Naive B cell (primary cell): ENCODE data around the gene RYR3. TPM values are rescaled to one million over a fixed set of nuclear protein-coding genes. Genes with fewer than 3 reads are reported as not detected.
A peak's percentile ranks its signal among the peaks of the same experiment; 100 is the strongest.

Experiments
- ATAC-seq, 2 donors: fragments of 150-1000 bp; cut with Tn5 transposase; 2 replicates each; pipeline ENCODE4 v1.10.0; 2021; ENCODE audit warnings: low read depth in 2 of 2, mild to moderate bottlenecking in 2 of 2, moderate library complexity in 2 of 2
- DNase-seq: peaks from one replicate; pipeline ENCODE4 v3.0.0; 2022
- H3K27ac Mint-ChIP-seq, 6 donors: one replicate each; pipeline ENCODE4 v1.8.0; 2020 to 2022; ENCODE audit warnings: mild to moderate bottlenecking in 6 of 6, mixed read lengths in 6 of 6, moderate library complexity in 5 of 6, inconsistent platforms in 2 of 6
- H3K27me3 Mint-ChIP-seq, 3 donors: one replicate each; pipeline ENCODE4 v1.8.0; 2021 to 2022; ENCODE audit warnings: mixed read lengths in 3 of 3, mild to moderate bottlenecking in 1 of 3
- H3K36me3 Mint-ChIP-seq, 2 donors: one replicate each; pipeline ENCODE4 v1.8.0; 2020 to 2022; ENCODE audit warnings: mixed read lengths in 2 of 2, inconsistent platforms in 1 of 2, mild to moderate bottlenecking in 1 of 2
- H3K4me1 Mint-ChIP-seq, 3 donors: one replicate each; pipeline ENCODE4 v1.8.0; 2020 to 2022; ENCODE audit warnings: mixed read lengths in 3 of 3, inconsistent platforms in 1 of 3, mild to moderate bottlenecking in 1 of 3, moderate library complexity in 1 of 3
- H3K4me3 Mint-ChIP-seq, 8 donors: one replicate each; pipeline ENCODE4 v1.8.0; 2020 to 2022; ENCODE audit warnings: mild to moderate bottlenecking in 8 of 8, mixed read lengths in 8 of 8, moderate library complexity in 8 of 8, inconsistent platforms in 2 of 8
- H3K9me3 Mint-ChIP-seq, 7 donors: one replicate each; pipeline ENCODE4 v1.8.0; 2020 to 2022; ENCODE audit warnings: mixed read lengths in 7 of 7, mild to moderate bottlenecking in 5 of 7, inconsistent platforms in 2 of 7, moderate library complexity in 1 of 7
- polyA plus RNA-seq, 6 donors: library from polyadenylated mRNA; unstranded; fragments of 300-500 nt; fragmentation: Illumina TruSeq; gene quantifications; one replicate each; pipeline ENCODE4 v1.2.3, GENCODE V29; 2021; ENCODE audit warnings: low read depth in 6 of 6

Gene RYR3
- polyA plus RNA-seq: under 1 TPM; 0.14 to 0.86 (median 0.23) TPM

DNA sequence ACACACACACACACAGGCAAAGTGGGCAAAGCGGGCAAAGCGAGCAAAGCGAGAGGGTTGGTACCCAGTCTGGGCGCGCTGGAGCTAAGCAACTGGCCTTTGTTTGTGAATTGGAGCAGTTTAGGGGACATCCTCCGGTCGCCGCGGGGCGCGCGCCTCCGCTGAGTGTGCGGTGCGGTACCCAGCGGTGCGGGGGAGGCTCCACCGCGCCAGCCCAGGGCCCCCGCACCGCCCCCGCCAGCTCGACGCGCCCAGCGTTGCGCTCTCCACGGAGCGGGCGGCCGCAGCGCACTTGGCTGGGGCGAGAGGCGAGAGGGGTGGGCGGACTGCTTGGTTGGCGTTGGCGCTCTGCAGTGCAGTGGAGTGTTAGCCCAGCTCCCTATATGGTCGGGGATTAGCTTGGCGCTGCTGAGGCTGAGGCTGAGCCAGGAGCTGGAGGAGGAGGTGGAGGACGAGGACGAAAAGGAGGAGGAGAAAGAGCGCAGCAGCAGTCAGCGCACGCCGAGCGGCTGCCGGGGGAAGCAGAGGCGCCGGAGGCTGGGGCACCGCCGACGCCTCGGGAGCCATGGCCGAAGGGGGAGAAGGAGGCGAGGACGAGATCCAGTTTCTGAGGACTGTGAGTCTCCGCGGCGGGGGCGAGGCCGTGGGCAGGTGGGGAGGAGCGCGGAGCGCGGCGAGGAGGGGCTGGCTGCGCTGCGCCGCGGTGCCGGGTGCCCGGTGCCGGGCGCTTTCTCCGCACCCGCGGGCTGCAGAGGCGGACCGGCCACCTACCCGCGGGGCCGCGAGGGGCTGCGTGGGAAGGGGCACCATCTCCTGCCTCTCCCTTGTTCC is at the start of gene RYR3:
Gene RYR3, plus strand, starts transcription at position 487 of the 831 bp plus-strand sequence. Its CDS starts 79 bp downstream, at position 566.
- peaks cover 0 to 5% (median 0%) of the 10 kb centered on the region in 7 donors for H3K9me3 Mint-ChIP-seq
- peak within 1 kb of the TSS in 1 of 6 donors; percentile 84 for H3K27ac Mint-ChIP-seq
- H3K4me3 Mint-ChIP-seq: peak within 1 kb of the TSS in 2 of 8 donors; percentile 15 to 42
- DNase-seq (no peak), ATAC-seq (no peak)
- peaks cover 0 to 11% (median 4%) of the 10 kb centered on the region in 3 donors for H3K4me1 Mint-ChIP-seq
- peaks cover 0 to 15% of the 10 kb centered on the region in 2 donors for H3K36me3 Mint-ChIP-seq
- H3K27me3 Mint-ChIP-seq: peaks cover 44 to 60% (median 58%) of the 10 kb centered on the region in 3 donors

DNA sequence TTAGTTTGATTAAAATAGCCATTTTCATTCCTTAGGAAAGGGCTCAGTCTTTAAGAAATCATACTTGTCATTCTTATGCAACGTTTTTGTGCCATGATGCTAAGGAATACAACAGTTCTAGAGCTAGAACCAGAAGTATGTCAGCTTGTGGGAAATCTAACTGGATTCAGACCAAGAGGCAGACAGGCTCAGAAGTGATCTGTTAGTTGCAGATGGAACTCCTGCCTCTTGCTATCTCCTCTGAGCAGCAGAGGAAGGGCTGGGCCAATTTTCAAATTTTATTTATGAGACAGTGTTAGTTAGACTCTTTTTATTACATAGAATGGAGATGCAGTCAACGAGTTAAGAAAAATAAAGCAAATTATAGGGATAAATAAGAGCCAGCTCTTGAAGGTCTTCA is 48.5 kb upstream of the RYR3 start:
- Mint-ChIP-seq H3K27ac (no peak overlapping the region), H3K4me3 (no peak overlapping the region), H3K9me3 (peaks cover 0 to 4% (median 0%) of the 10 kb centered on the region in 7 donors), H3K36me3 (peaks cover 0 to 3% of the 10 kb centered on the region in 2 donors), H3K4me1 (no peaks in the 10 kb centered on the region), H3K27me3 (peaks cover 0 to 8% (median 0%) of the 10 kb centered on the region in 3 donors)
- DNase-seq (no peak), ATAC-seq (no peak)

DNA sequence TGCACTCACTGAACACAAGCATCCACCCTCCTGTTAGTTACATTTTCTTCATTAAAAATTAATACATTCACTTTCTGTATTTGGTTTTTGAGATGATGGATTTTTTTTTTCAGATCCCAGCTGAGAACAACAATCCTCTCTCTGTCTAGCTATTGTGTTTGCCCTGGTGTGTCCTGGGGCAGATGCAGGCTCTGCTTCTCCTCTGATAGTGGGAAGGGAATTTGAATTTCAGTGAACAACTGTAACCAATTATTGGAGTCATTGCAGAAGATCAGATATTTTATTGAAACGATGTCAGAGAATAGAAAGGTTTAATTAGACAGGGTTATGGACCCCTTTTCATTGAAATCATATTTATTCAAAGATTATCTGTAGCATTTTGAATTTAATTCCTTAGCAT is 33.1 kb upstream of the RYR3 start:
- no peaks in the 10 kb centered on the region for H3K36me3 Mint-ChIP-seq
- H3K27me3 Mint-ChIP-seq: peaks cover 13 to 22% (median 15%) of the 10 kb centered on the region in 3 donors
- DNase-seq (no peak), ATAC-seq (no peak)
- peaks cover 4 to 21% (median 13%) of the 10 kb centered on the region in 7 donors for H3K9me3 Mint-ChIP-seq
- H3K4me1 Mint-ChIP-seq: peaks cover 0 to 2% (median 0%) of the 10 kb centered on the region in 3 donors
- no peak overlapping the region for H3K27ac Mint-ChIP-seq
- no peak overlapping the region for H3K4me3 Mint-ChIP-seq

DNA sequence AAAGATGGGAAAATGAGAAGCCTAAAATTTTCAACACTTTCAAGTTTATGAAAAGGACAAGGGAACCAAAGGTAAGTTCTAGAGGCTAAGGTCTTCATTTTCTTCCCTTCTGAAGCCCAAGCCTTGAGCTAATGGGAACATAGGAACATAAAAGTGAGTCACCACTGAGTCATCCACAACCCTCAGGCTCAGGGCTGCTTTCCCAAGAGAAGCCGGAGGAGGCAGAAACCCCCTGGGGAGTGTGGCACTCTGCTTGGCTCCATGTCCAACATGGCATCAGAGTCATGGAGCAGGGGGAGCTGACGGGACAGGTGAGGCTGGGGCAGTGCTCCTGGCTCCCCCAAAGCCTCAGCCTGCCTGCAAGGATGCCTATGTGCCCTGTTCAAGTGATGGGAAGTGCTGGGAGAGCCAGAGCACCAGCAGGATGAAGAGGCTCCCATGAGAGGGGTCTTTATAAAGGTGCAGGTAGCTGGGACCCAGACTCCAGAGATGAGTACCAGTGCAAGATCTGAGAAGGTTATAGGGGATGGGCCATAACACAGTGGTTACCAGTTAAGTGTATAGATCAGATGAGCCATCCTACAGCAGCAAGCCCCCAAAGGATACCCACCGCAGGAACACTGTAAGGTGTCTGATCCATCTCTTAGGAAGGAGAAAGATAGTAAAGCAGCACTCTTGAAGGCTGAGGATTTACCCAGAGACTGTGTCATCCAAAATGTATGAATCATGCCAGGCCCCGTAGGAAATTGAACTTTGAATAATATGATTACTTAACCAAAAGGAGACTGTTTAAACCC is 31.8 kb upstream of the RYR3 start:
- peaks cover 3 to 14% (median 13%) of the 10 kb centered on the region in 3 donors for H3K27me3 Mint-ChIP-seq
- H3K36me3 Mint-ChIP-seq: no peaks in the 10 kb centered on the region
- H3K9me3 Mint-ChIP-seq: peaks cover 3 to 12% (median 4%) of the 10 kb centered on the region in 7 donors
- H3K4me3 Mint-ChIP-seq: peak overlapping the region in 1 of 8 donors; percentile 66
- DNase-seq: no peak
- peaks cover 0 to 4% (median 0%) of the 10 kb centered on the region in 3 donors for H3K4me1 Mint-ChIP-seq
- no peak for ATAC-seq
- no peak overlapping the region for H3K27ac Mint-ChIP-seq

DNA sequence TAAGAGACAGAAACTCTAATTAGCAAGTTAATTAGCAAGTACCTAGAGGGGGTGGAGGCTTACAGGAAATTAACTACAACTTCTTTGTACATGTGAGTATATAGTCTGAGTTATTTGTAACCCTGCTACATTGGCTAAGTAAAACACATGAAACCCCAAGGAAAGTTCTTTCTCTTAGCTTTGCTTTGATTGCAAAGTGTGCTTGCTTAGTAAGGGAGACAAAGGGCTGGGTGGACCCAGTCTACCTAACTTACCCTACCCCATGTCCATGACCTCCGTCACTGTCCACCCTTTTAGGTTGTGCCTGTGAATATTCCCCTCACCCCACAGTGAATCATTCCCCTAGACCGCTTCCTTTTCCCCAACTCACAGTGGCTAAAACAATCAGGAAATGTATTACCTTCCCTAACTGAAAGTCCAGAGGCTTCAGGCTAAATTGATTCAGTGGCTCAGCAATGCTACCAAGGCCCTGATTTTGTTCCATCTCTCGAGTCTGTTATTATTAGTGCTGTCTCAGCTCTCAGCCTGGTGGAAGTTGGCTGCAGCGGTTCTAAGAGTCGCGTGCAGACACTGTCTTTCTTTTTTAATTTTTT is 31.1 kb upstream of the RYR3 start:
- Mint-ChIP-seq H3K9me3 (peaks cover 0 to 9% (median 2%) of the 10 kb centered on the region in 7 donors), H3K4me3 (no peak overlapping the region), H3K27ac (no peak overlapping the region), H3K4me1 (peaks cover 0 to 4% (median 0%) of the 10 kb centered on the region in 3 donors), H3K27me3 (peaks cover 0 to 14% (median 10%) of the 10 kb centered on the region in 3 donors), H3K36me3 (no peaks in the 10 kb centered on the region)
- ATAC-seq: no peak
- no peak for DNase-seq

DNA sequence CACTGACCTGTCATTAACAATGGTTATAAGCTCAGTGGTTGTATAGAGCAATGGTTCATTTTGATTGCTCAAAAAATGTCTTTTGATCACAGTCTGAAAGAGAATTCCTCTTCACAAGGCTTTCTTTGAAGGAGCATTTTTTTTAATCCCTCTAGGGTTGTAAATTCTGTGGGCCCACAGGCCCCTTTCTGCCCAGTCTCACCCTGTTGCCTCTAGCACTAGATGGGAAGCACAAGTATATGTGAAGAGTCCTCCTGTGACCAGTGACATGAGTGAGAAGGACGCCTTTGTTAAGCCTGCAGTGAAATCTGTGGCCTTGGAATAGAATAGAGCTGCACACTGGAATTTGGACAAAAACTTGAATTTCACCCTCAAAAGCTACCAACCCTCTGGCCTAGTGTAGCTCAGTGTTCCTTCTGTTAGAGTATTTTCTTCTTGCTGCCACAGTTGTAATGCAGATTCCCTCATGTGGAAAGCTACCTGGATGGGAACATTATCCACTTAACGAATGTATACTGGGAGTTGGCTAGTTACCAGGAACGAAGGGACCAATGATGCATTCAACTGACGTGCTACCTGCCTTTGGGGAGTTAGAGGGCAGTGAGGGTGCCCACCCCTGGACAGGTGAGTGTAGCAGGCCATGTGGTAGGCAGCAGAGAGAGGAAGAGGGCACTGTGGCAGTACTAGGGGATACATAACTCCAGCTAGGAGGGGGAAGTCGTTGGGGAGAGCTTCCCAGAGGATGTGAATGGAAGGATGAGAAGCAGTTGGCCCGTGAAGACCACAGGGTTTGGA is 28.3 kb upstream of the RYR3 start:
- ATAC-seq: no peak
- H3K36me3 Mint-ChIP-seq: no peaks in the 10 kb centered on the region
- DNase-seq: no peak
- H3K9me3 Mint-ChIP-seq: peaks cover 0 to 4% (median 0%) of the 10 kb centered on the region in 7 donors
- peaks cover 0 to 4% (median 0%) of the 10 kb centered on the region in 3 donors for H3K4me1 Mint-ChIP-seq
- H3K27me3 Mint-ChIP-seq: peaks cover 0 to 10% (median 7%) of the 10 kb centered on the region in 3 donors
- H3K27ac Mint-ChIP-seq: no peak overlapping the region
- peak overlapping the region in 1 of 8 donors; percentile 71 for H3K4me3 Mint-ChIP-seq

DNA sequence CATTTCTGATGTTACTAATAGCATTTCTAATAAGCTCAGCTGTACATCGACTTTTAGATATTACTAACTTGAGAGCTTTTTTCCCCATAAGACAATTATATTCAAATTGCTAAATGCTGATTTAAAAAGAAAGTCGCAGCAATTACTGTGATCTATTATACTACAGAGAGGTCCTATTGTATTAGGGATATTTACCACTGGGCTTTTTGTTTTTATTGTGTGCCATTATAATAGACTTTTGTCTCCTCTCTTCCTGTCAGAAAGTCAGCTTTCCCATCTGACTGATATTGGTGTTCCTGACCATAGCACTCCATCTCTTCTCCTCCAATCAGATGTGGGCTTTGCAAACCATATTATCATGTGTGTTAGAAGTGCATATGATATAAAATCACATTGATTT is 27.2 kb upstream of the RYR3 start:
- no peak overlapping the region for H3K27ac Mint-ChIP-seq
- H3K36me3 Mint-ChIP-seq: no peaks in the 10 kb centered on the region
- H3K4me1 Mint-ChIP-seq: peaks cover 0 to 4% (median 0%) of the 10 kb centered on the region in 3 donors
- DNase-seq: no peak
- ATAC-seq: no peak
- peaks cover 0 to 4% (median 0%) of the 10 kb centered on the region in 7 donors for H3K9me3 Mint-ChIP-seq
- no peak overlapping the region for H3K4me3 Mint-ChIP-seq
- peaks cover 0 to 9% (median 6%) of the 10 kb centered on the region in 3 donors for H3K27me3 Mint-ChIP-seq

DNA sequence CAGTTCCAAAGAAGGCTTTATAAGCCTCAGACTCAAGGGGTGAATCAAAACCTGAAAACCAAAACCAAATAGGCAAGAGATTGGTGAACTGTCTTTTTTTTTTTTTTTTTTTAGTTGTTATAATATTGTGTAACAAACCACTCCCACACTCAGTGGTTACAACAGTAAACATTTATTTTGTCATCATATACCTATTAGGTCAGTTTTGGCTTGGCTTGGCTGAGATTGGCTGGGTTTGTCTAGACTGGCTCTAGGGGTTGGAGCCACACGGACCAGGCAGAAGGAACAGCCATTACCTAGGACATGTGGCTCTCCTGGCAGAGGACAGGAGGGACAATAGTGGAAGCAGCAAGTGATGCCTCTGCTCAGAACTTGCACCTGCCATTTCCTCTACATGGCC is 26.4 kb upstream of the RYR3 start:
- no peak overlapping the region for H3K27ac Mint-ChIP-seq
- DNase-seq: no peak
- peaks cover 0 to 4% (median 0%) of the 10 kb centered on the region in 3 donors for H3K4me1 Mint-ChIP-seq
- no peak overlapping the region for H3K4me3 Mint-ChIP-seq
- ATAC-seq: no peak
- peaks cover 0 to 4% (median 0%) of the 10 kb centered on the region in 7 donors for H3K9me3 Mint-ChIP-seq
- H3K36me3 Mint-ChIP-seq: no peaks in the 10 kb centered on the region
- peaks cover 0 to 6% (median 4%) of the 10 kb centered on the region in 3 donors for H3K27me3 Mint-ChIP-seq

DNA sequence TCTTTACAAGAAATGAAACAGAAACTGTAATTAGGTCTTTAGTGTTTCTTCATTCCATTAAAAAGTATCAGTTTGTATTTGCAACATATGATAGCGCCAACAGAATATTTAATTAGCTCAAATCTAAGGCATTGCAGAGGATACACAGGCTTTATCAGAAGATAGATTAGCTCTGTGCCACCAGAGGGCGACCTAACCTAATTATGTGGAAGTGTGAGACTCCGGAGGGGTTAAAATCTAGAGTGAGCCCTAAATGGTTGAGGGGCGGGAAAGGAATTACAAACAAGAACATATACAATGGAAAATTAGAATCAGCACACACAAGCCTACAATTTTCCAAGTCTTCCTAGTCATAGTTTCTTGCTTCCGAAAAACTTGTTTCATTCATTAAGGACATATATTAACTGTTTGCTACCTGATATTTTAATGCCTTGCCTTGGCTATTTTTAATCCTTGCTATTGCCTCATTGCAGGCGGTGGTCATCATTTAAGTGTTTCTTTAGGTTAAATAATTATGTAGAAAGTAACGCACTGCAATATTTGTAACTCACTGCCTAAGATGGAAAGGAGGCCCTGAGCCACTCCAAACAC is 18.0 kb upstream of the RYR3 start:
- peaks cover 0 to 6% (median under 1%) of the 10 kb centered on the region in 3 donors for H3K27me3 Mint-ChIP-seq
- H3K36me3 Mint-ChIP-seq: no peaks in the 10 kb centered on the region
- peaks cover 0 to 1% (median 0%) of the 10 kb centered on the region in 3 donors for H3K4me1 Mint-ChIP-seq
- no peak overlapping the region for H3K4me3 Mint-ChIP-seq
- ATAC-seq (no peak), DNase-seq (no peak)
- H3K27ac Mint-ChIP-seq: no peak overlapping the region
- H3K9me3 Mint-ChIP-seq: no peaks in the 10 kb centered on the region

DNA sequence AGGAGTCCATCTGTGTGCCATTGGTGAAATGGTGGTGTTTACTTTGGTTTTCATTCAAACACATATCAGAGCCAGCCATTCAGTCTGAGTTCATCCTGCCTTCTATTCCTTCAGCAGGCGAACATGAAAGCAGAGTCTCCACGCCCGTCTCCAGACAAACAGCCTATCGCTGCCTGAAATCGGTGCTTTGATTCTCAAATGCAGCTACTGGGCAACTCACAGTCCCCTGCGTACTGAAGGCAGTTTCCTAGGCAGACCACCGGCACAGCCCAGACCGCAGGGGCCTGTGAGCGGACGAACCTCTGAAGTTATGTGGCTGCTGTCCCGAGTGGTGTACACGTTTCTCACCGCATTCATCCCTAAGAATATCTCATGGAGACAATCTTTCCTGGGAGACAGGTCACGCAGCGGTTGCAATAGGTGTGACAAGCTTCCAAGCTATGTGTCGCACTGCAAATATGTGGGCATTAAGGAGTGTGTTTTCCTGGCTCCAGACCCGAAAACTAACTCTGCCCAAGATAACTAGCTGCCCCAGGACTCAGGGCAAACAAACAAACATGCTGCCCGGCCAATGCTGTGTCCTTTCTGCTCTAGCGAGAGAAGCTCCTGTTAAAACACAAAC is 16.9 kb upstream of the RYR3 start:
- no peaks in the 10 kb centered on the region for H3K36me3 Mint-ChIP-seq
- ATAC-seq (no peak), DNase-seq (no peak)
- H3K4me3 Mint-ChIP-seq: no peak overlapping the region
- no peak overlapping the region for H3K27ac Mint-ChIP-seq
- peaks cover 0 to 1% (median 0%) of the 10 kb centered on the region in 3 donors for H3K4me1 Mint-ChIP-seq
- H3K27me3 Mint-ChIP-seq: peaks cover 0 to 7% (median 6%) of the 10 kb centered on the region in 3 donors
- no peaks in the 10 kb centered on the region for H3K9me3 Mint-ChIP-seq

DNA sequence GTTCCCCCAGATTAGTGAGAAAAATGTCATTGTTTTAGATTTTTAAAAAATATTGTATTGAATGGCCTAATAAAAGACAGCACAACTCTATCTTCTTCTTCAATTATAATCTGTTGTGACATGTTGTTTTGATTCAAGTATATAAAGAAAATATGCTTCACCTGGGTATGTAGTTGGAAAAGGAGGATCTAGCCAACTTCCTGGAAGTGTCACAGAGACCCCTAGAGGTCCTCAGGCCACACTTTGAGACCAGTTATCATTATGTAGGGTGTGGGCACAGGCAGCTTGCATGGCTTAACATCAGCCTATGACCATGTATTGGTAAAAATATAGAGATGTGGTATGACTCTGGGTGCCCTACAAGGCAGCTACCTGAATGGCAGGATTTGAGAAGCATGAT is 14.7 kb upstream of the RYR3 start:
- peaks cover 0 to 1% (median 0%) of the 10 kb centered on the region in 3 donors for H3K4me1 Mint-ChIP-seq
- H3K36me3 Mint-ChIP-seq: no peaks in the 10 kb centered on the region
- peaks cover 0 to 10% (median 6%) of the 10 kb centered on the region in 3 donors for H3K27me3 Mint-ChIP-seq
- peaks cover 0 to 2% (median 0%) of the 10 kb centered on the region in 7 donors for H3K9me3 Mint-ChIP-seq
- ATAC-seq (no peak), DNase-seq (no peak)
- H3K27ac Mint-ChIP-seq: no peak overlapping the region
- no peak overlapping the region for H3K4me3 Mint-ChIP-seq

DNA sequence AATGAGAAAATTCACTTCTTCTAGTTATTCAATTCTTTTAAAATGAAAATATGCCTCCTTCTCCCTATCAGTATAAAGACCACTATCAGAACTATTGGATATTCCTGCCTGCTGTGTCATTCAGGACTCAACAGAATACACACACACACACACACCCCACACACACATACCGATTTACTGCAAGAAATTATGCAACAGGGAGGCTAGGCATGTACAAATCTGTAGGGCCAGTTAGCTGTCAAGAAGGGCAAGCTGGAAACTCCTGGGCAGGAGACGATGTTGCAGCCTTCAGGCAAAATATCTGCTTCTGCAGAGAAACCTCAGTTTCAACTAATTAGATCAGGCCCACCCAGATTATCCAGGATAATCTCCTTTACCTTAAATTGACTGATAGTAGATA is 13.9 kb upstream of the RYR3 start:
- Mint-ChIP-seq H3K27ac (no peak overlapping the region), H3K9me3 (peaks cover 0 to 2% (median 0%) of the 10 kb centered on the region in 7 donors)
- no peak for ATAC-seq

More for the DNA sequence above, 13.9 kb upstream of the RYR3 start:
- Mint-ChIP-seq H3K27me3 (peaks cover 0 to 10% (median 6%) of the 10 kb centered on the region in 3 donors), H3K4me3 (no peak overlapping the region), H3K36me3 (no peaks in the 10 kb centered on the region), H3K4me1 (peaks cover 0 to 1% (median 0%) of the 10 kb centered on the region in 3 donors)
- DNase-seq: no peak
